HepG2 (cell line): ENCODE results near the gene MT1M. TPM values are rescaled to one million over a fixed set of nuclear protein-coding genes. Genes with fewer than 3 reads are reported as not detected.

Experiments
- CENPBD1 ChIP-seq: sonication (generic); formaldehyde crosslinking; IDR thresholded peaks from 2 replicates; pipeline ENCODE4 v1.8.0; 2022; ENCODE audit warnings: missing genetic modification reagents, low read depth, mild to moderate bottlenecking, borderline replicate concordance
- EED ChIP-seq: sonication (generic); formaldehyde crosslinking; IDR thresholded peaks from 2 replicates; pipeline ENCODE4 v1.5.0; 2020; ENCODE audit warnings: mild to moderate bottlenecking, missing genetic modification reagents
- EP300 ChIP-seq, 3 experiments: sonication (generic) in 1 of 3; formaldehyde crosslinking in 1 of 3; IDR thresholded peaks; 2 replicates each; pipeline versions ENCODE4 v1.5.1 to v1.6.1; 2011 to 2020; ENCODE audit warnings: low read depth in 2 of 3, low read length in 2 of 3, borderline replicate concordance in 1 of 3, improper control_type of control experiment in 1 of 3, mild to moderate bottlenecking in 1 of 3, missing genetic modification reagents in 1 of 3, moderate library complexity in 1 of 3
- GATA4 ChIP-seq: sonication (generic); IDR thresholded peaks from 2 replicates; pipeline ENCODE4 v1.6.1; 2016; ENCODE audit warnings: antibody characterized with exemption, low read depth, borderline replicate concordance
- HOXA3 ChIP-seq: sonication (generic); formaldehyde crosslinking; IDR thresholded peaks from 2 replicates; pipeline ENCODE4 v1.5.0; 2020; ENCODE audit warnings: missing genetic modification reagents
- LCORL ChIP-seq, 2 experiments: fragments of 450-650 bp in 1 of 2; sonication (generic) in 1 of 2; formaldehyde crosslinking in 1 of 2; IDR thresholded peaks; 2 replicates each; pipeline versions ENCODE4 v1.5.0 to v1.6.1; 2017 to 2020; ENCODE audit warnings: antibody characterized with exemption in 1 of 2, missing genetic modification reagents in 1 of 2
- MAFF ChIP-seq: IDR thresholded peaks from 2 replicates; pipeline ENCODE4 v1.6.1; 2011; ENCODE audit warnings: low read depth, low read length, improper control_type of control experiment
- MEF2D ChIP-seq: sonication (generic); formaldehyde crosslinking; IDR thresholded peaks from 2 replicates; pipeline ENCODE4 v1.5.1; 2020; ENCODE audit warnings: mild to moderate bottlenecking, missing genetic modification reagents
- NFE2 ChIP-seq: sonication (generic); formaldehyde crosslinking; IDR thresholded peaks from 2 replicates; pipeline ENCODE4 v1.4.0; 2020; ENCODE audit warnings: missing genetic modification reagents
- SALL1 ChIP-seq: sonication (generic); formaldehyde crosslinking; IDR thresholded peaks from 2 replicates; pipeline ENCODE4 v1.8.0; 2022; ENCODE audit warnings: mild to moderate bottlenecking, missing genetic modification reagents
- TEAD2 ChIP-seq: sonication (generic); formaldehyde crosslinking; IDR thresholded peaks from 2 replicates; pipeline ENCODE4 v1.9.0; 2021; ENCODE audit warnings: missing genetic modification reagents
- ZNF354B ChIP-seq: sonication (generic); formaldehyde crosslinking; IDR thresholded peaks from 2 replicates; pipeline ENCODE4 v1.8.0; 2022; ENCODE audit warnings: mild to moderate bottlenecking, missing genetic modification reagents
- ZSCAN22 ChIP-seq: sonication (generic); formaldehyde crosslinking; IDR thresholded peaks from 2 replicates; pipeline ENCODE4 v1.4.0; 2020; ENCODE audit warnings: mild to moderate bottlenecking, missing genetic modification reagents
- polyA plus RNA-seq, 8 experiments: library from polyadenylated mRNA; depleted of rRNA in 3 of 8; stranded (reverse) in 7 of 8; unstranded in 1 of 8; fragments of >200 nt; fragmentation: Illumina TruSeq in 4 of 8; extraction: Trizol in 4 of 8; gene quantifications; 2 replicates each; pipeline versions ENCODE4 v1.2.1 to v1.2.3, GENCODE V29; 2011 to 2016; ENCODE audit warnings: low read depth in 4 of 8, missing spikeins in 1 of 8, mixed read lengths in 1 of 8; ENCODE audit not compliant: insufficient read depth in 1 of 8
- total RNA-seq, 5 experiments: library from RNA; depleted of rRNA; stranded (reverse); fragments of >200 nt; fragmentation: Illumina TruSeq; extraction: Trizol; gene quantifications; 2 replicates each; pipeline ENCODE4 v1.2.3, GENCODE V29; 2016; ENCODE audit warnings: low read depth in 1 of 5
- TF ChIP-seq, protein P1 (sequence below), 2 experiments: fragments of 450-650 bp in 1 of 2; sonication (generic) in 1 of 2; formaldehyde crosslinking in 1 of 2; IDR thresholded peaks; 2 replicates each; pipeline versions ENCODE4 v1.6.1 to v1.8.0; 2016 to 2022; ENCODE audit warnings: antibody characterized with exemption in 1 of 2, mild to moderate bottlenecking in 1 of 2, missing genetic modification reagents in 1 of 2
- TF ChIP-seq, protein P2 (sequence below): sonication (generic); formaldehyde crosslinking; IDR thresholded peaks from 2 replicates; pipeline ENCODE4 v1.4.0; 2020; ENCODE audit warnings: low read depth, missing genetic modification reagents

Gene MT1M
- total and polyA plus RNA-seq, 2 of the 13 experiments (the other 11 are each of a cell fraction or from before 2014, with no cell fraction given) = 4.6 TPM; not detected in 1

- TF ChIP-seq, protein P1, sequence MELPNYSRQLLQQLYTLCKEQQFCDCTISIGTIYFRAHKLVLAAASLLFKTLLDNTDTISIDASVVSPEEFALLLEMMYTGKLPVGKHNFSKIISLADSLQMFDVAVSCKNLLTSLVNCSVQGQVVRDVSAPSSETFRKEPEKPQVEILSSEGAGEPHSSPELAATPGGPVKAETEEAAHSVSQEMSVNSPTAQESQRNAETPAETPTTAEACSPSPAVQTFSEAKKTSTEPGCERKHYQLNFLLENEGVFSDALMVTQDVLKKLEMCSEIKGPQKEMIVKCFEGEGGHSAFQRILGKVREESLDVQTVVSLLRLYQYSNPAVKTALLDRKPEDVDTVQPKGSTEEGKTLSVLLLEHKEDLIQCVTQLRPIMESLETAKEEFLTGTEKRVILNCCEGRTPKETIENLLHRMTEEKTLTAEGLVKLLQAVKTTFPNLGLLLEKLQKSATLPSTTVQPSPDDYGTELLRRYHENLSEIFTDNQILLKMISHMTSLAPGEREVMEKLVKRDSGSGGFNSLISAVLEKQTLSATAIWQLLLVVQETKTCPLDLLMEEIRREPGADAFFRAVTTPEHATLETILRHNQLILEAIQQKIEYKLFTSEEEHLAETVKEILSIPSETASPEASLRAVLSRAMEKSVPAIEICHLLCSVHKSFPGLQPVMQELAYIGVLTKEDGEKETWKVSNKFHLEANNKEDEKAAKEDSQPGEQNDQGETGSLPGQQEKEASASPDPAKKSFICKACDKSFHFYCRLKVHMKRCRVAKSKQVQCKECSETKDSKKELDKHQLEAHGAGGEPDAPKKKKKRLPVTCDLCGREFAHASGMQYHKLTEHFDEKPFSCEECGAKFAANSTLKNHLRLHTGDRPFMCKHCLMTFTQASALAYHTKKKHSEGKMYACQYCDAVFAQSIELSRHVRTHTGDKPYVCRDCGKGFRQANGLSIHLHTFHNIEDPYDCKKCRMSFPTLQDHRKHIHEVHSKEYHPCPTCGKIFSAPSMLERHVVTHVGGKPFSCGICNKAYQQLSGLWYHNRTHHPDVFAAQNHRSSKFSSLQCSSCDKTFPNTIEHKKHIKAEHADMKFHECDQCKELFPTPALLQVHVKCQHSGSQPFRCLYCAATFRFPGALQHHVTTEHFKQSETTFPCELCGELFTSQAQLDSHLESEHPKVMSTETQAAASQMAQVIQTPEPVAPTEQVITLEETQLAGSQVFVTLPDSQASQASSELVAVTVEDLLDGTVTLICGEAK (IDR thresholded peaks at IDR 0.05) = no peak
- TF ChIP-seq, protein P1 (CRISPR knock-in tag; IDR thresholded peaks at IDR 0.05) = peak; percentile 78
- TF ChIP-seq MEF2D (peak; percentile 55; the same call in 1 of the 2 replicates), SALL1 (peak; percentile 91; the same call in 1 of the 2 replicates), ZSCAN22 (CRISPR knock-in tag) (0 out of 2 replicates have a peak, but pooled peaks have one; percentile 30), HOXA3 (CRISPR knock-in tag) (peak; percentile 84; the same call in 1 of the 2 replicates), TEAD2 (CRISPR knock-in tag) (peak; percentile 42; the same call in 1 of the 2 replicates), CENPBD1 (no peak), NFE2 (CRISPR knock-in tag) (no peak), ZNF354B (no peak; the same call in 1 of the 2 replicates), EED (CRISPR knock-in tag) (no peak), LCORL (IDR thresholded peaks at IDR 0.05) (no peak), LCORL (CRISPR knock-in tag; IDR thresholded peaks at IDR 0.05) (peak; percentile 66), EP300 (IDR thresholded peaks at IDR 0.05; ENCODE audit: low read depth in 2 of 2, low read length in 2 of 2) (peak in 1 of 2 experiments; percentile 71; a peak in 2 of 4 replicates), EP300 (CRISPR knock-in tag; IDR thresholded peaks at IDR 0.05; ENCODE audit: borderline replicate concordance) (peak; percentile 81), MAFF (0 out of 2 replicates have a peak, but pooled peaks have one; percentile 1), GATA4 (no peak; the same call in 1 of the 2 replicates)
- TF ChIP-seq, protein P2, sequence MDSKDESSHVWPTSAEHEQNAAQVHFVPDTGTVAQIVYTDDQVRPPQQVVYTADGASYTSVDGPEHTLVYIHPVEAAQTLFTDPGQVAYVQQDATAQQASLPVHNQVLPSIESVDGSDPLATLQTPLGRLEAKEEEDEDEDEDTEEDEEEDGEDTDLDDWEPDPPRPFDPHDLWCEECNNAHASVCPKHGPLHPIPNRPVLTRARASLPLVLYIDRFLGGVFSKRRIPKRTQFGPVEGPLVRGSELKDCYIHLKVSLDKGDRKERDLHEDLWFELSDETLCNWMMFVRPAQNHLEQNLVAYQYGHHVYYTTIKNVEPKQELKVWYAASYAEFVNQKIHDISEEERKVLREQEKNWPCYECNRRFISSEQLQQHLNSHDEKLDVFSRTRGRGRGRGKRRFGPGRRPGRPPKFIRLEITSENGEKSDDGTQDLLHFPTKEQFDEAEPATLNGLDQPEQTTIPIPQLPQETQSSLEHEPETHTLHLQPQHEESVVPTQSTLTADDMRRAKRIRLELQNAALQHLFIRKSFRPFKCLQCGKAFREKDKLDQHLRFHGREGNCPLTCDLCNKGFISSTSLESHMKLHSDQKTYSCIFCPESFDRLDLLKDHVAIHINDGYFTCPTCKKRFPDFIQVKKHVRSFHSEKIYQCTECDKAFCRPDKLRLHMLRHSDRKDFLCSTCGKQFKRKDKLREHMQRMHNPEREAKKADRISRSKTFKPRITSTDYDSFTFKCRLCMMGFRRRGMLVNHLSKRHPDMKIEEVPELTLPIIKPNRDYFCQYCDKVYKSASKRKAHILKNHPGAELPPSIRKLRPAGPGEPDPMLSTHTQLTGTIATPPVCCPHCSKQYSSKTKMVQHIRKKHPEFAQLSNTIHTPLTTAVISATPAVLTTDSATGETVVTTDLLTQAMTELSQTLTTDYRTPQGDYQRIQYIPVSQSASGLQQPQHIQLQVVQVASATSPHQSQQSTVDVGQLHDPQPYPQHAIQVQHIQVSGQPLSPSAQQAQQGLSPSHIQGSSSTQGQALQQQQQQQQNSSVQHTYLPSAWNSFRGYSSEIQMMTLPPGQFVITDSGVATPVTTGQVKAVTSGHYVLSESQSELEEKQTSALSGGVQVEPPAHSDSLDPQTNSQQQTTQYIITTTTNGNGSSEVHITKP = peak; percentile 85
Observed at GRCh38 chr16:56607109-56607618, 25.3 kb upstream of the MT1M start (continued).
